GM18498 (cell line): ENCODE results near the gene TLE3.

Experiments
- ATAC-seq: cut with Tn5 transposase; IDR thresholded peaks from one replicate; pipeline ENCODE4 v1.9.1; 2021; ENCODE audit warnings: mild to moderate bottlenecking, moderate library complexity; ENCODE audit not compliant: unreplicated experiment

The TLE3 gene

DNA sequence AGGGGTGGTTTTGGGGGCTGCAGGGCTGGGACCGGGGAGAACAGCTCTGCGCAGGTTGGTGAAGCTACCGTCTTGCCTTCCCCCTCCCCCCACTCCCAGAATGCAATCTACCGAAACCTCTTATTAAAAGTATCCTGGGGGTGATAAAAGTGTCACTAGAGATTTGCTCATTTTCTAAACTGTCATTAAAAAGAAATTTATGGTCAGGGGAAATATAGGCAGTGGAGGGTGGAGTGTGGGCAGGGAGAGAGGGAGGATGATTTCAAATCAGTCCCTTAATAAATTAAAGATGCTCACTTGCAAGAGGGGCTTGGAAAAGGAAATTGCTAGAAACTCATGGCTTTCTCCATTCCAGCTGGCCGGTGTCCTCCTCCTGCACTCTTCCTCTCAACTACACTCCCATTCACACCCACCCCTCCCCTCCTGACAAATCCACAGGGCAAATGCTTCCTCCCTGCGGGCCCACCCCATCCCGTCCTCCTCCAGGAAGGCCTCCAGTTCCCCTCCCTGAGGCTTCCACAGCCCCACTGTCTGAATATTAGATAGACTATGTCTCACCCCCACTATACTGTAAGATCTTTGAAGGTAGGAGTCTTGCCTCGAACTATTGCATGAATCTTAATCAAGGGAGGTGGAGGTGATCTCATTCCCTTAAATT lies 83.9 kb downstream of the TLE3 start:
- ATAC-seq = no peak

GRCh38 chr15:70012895-70013294 lies 84.8 kb downstream of the TLE3 start:
- no peak for ATAC-seq

DNA sequence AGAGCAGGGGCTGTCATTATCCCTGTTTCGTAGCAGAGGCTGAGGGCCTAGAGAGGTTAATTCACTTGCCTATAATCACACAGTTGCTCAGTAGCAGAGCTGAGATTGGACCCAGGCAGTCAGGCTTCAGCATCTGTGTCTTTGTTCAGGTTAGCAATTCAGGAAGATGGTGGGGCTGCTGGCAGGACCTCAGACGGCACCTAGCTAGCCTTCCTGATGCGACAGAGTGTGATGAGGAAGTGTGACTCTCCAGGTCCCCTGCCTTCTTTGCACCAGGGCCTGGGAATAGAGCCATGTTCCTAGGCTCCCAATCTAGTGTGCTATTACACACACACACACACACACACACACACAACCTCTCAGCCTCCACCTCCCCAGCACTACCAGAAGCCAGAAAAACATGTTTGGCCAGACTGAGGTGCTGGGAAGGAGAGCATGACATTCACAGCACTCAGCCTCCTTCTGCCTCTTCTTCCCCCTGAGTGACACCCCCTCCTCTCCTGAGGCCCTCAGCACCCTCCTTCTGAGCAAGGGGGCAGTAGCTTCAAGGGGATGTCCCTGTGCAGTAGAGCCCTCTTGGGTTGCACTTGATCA lies 88.9 kb downstream of the TLE3 start:
- no peak for ATAC-seq

DNA sequence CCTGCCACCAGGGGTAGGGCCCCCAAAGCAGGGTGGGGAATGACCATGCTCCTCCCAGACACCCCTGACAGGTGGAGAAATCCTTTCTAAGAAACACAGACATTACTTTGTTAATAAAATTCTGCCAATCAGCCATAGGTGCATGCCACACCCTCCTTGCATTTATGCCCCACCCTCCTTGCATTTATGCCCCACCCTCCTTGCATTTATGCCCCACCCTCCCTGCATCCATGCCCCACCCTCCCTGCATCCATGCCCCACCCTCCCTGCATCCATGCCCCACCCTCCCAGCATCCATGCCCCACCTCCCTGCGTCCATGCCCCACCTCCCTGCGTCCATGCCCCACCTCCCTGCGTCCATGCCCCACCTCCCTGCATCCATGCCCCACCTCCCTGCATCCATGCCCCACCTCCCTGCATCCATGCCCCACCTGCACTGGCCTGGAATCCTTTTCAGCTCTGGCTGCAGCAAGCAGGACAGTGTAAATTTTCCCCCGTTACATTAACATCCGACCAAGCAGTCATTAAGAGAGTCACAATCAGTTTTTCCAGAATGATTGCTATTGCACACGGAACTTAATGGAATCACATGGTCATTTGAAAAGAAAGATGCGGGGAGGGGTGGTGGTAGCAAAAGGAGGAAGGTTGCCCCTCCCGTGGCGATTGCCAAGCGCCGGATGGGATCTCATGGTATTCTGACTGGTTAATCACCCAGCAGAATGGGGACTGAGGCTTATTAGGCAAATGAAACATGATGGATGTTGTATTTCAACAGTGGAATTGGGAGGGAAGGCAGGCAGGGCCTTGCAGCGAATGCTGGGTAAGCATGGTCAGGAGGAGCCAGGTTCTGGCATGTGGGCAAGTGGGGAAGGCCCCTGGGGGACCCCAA lies 91.2 kb downstream of the TLE3 start:
- ATAC-seq = no peak

DNA sequence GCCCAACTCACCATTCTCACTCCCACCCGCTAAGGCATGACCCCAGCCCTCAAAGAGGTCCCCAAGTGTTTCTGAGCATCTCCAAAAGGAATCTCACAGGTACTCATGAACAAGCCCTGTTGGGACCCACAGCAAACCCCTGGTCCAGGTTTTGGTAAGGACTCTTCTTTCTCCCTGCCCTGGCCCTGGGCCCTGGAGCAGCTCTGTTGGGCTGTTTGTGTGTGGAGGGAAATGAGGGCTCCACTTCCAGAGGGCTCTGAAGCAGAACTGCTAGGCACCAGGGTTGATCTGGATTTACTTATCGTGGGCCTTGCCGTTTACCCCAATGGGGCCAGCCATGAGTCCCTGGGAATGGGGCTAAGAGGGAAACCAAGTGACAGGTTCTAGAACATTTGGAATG lies 92.9 kb downstream of the TLE3 start:
- no peak for ATAC-seq

DNA sequence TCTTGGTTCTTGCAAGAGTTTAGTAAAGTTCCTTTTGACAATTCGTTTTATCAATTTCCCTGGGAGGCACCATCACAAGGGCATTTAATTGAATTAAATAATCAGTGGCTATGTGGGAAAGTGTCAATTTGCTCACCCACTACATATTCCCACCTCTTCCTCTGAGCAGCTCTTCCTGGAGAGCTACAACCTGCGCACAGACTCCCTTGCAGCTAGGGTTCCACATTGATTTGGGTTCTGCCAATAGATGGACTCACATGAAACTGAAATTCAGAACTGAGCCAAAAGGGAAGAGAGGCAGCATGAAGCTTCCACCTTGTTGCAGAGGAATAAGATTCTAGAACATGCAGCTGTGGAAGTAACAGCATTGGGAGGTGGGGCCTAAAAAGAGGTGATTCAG lies 94.8 kb downstream of the TLE3 start:
- ATAC-seq = no peak

- ATAC-seq = no peak
Observed at GRCh38 chr15:70001859-70002258, 95.9 kb downstream of the TLE3 start.

GRCh38 chr15:69999392-70000085 lies 98.2 kb downstream of the TLE3 start:
- ATAC-seq = no peak

DNA sequence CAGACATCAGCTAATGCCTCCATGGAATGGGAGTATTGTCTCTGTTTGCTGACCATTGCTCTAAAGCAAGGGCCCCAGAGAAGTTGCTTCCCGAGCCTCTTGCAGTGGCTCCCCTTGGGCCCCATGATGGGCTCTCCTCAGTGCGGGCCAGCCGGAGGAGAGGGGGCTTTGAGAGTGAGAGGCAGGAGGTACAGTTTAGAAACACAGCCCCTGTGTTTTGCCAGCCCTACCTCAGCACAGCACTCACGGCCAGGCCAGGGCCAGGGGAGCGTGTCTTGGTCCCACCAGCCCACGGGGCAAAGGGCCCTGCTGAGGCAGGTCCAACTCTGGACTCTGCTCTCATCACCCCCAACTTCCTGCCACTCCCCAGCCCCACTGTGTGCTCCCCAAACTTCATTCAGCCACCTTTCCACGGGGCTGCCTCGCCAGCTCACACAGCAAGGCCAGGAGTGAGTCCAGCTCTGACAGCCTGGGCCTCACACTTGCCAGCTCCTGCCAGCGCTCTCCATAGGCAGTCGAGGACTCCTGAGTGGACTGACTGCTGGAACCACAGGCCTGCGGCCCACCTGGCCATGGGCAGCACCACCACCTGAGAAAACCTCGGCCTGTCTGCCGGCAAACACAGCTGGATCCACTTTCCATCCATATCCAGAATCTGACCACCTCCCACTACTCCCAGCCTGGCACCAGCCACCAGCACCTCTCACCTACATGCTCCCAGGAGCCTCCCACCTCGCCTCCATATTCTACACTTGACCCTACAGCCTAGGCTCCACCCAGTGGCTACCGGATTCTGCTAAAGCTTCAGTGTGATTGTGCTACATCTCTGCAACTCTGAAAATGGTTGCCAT lies 99.0 kb downstream of the TLE3 start:
- no peak for ATAC-seq

GRCh38 chr15:69997813-69998212 lies 99.9 kb downstream of the TLE3 start:
- ATAC-seq = no peak
